ENCODE data around the gene DGCR2. TPM values are rescaled to one million over a fixed set of nuclear protein-coding genes. Genes with fewer than 3 reads are reported as not detected.

DGCR2 gene
- total RNA-seq, 2 experiments from 2014 or later, result 31.9 to 35.5 TPM

DNA sequence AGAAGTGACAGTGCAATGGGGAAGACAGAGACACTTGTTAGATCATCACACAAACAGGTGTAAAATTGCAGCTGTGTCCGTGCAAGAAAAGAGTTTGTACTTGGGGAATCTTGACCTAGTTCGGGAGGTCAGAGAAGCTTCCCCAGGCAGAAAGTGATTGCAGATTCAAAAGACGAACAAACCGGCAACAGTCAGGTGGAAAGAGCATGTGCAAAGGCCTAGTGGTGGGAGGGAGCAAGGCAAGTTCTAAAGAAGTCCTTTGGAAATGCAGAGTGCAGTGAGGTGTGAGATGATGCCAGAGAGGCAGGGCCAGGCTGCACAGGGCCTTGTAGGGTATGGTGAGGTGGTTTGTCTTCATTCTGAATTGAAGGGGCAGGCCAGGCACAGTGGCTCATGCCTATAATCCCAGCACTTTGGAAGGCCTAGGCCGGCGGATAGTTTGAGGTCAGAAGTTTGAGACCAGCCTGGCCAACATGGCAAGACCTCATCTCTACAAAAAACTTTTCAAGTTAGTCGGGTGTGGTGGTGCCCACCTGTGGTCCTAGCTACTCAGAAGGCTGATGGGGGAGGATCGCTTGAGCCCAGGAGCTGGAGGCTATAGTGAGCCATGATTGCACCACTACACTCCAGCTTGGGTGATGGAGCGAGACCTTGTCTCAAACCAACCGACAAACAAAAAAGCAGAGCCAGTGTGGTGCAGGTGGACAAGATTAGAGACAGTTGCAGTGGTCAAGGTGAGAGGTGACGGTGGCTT, 24.2 kb upstream of the DGCR2 start:
- DNase-seq (peak in 1 of 14 experiments; percentile 16), ATAC-seq (ENCODE audit: poor library complexity) (no peak)
- no peak overlapping the region for H3K4me3 ChIP-seq (ENCODE audit: low read length)
- intact Hi-C loops (cut with DNase I, micrococcal nuclease), result loop anchor here (1.0 to 10.0 kb wide), 3 partner anchors 298 to 572 kb away; partner anchors contain the start of genes C22orf39 (in 1 of the 2), CDC45 (in 1 of the 2) and UFD1 (in 1 of the 2)
- Mint-ChIP-seq H3K36me3 (ENCODE audit: low read depth) (peaks cover 13% of the 10 kb centered on the region), H3K27ac (no peak overlapping the region), H3K4me1 (ENCODE audit: low read depth) (peaks cover 26% of the 10 kb centered on the region), H3K9me3 (no peaks in the 10 kb centered on the region), H3K4me3 (no peak overlapping the region), H3K27me3 (peaks cover 23% of the 10 kb centered on the region)
- TF ChIP-seq, protein P1, sequence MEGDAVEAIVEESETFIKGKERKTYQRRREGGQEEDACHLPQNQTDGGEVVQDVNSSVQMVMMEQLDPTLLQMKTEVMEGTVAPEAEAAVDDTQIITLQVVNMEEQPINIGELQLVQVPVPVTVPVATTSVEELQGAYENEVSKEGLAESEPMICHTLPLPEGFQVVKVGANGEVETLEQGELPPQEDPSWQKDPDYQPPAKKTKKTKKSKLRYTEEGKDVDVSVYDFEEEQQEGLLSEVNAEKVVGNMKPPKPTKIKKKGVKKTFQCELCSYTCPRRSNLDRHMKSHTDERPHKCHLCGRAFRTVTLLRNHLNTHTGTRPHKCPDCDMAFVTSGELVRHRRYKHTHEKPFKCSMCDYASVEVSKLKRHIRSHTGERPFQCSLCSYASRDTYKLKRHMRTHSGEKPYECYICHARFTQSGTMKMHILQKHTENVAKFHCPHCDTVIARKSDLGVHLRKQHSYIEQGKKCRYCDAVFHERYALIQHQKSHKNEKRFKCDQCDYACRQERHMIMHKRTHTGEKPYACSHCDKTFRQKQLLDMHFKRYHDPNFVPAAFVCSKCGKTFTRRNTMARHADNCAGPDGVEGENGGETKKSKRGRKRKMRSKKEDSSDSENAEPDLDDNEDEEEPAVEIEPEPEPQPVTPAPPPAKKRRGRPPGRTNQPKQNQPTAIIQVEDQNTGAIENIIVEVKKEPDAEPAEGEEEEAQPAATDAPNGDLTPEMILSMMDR (IDR thresholded peaks at IDR 0.05), result no peak
- H3K4me1 ChIP-seq (ENCODE audit: insufficient read depth, low read length), result peaks cover 39% of the 10 kb centered on the region
- peaks cover 14% of the 10 kb centered on the region for H3K36me3 ChIP-seq (ENCODE audit: insufficient read depth, low read length)
- ChIA-PET POLR2A (interaction anchor here (0.6 kb wide), 1 partner anchor 331 kb away, joined by 3 read pairs; no protein-coding TSS in a partner anchor), CTCF (interaction anchor here (0.8 kb wide), 1 partner anchor 27 kb away, joined by 3 read pairs; no protein-coding TSS in a partner anchor)
- no peak overlapping the region for H3K27ac ChIP-seq (ENCODE audit: low read depth in 1 of 2, low read length in 2 of 2)
- peaks cover 24 to 27% of the 10 kb centered on the region in 2 experiments for H3K27me3 ChIP-seq (ENCODE audit: control insufficient read depth in 1 of 2, insufficient read depth in 2 of 2, low read length in 2 of 2)
- peaks cover under 1 to 18% of the 10 kb centered on the region in 2 experiments for H3K9me3 ChIP-seq (ENCODE audit: control insufficient read depth in 1 of 2, insufficient read depth in 1 of 2, low read length in 2 of 2)

DNA sequence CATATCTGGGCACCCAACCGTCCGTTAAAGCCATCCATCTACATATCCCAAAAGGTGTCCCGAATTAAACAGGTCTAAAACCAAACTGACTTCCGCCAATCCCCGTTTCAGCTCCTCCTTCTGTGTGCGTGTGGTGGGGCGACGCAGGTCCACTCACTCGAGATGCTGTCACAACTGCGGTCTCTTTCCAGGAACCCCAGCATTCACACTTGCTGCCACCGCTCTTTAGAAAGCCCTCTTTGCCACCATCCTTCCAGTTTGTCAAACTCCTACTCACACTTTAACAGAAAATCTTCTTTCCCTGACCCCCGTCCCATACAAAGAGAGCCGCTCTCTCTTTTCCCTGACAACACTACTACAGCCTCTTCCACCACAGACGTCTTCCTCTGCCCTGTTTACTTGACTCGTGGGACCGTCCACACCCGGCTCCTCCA, 21.8 kb upstream of the DGCR2 start:
- Histone ChIP-seq H3K27ac (ENCODE audit: low read depth in 1 of 2, low read length in 2 of 2) (peak overlapping the region; percentile 81 to 86), H3K36me3 (ENCODE audit: insufficient read depth, low read length) (peaks cover 38% of the 10 kb centered on the region), H3K4me1 (ENCODE audit: insufficient read depth, low read length) (peaks cover 23% of the 10 kb centered on the region), H3K27me3 (ENCODE audit: control insufficient read depth in 1 of 2, insufficient read depth in 2 of 2, low read length in 2 of 2) (peaks cover 10 to 16% of the 10 kb centered on the region in 2 experiments), H3K9me3 (ENCODE audit: control insufficient read depth in 1 of 2, insufficient read depth in 1 of 2, low read length in 2 of 2) (peaks cover 0 to 6% of the 10 kb centered on the region in 2 experiments), H3K4me3 (ENCODE audit: low read length) (peak overlapping the region; percentile 90)
- Mint-ChIP-seq H3K9me3 (no peaks in the 10 kb centered on the region), H3K4me3 (peak overlapping the region; percentile 97), H3K36me3 (ENCODE audit: low read depth) (peaks cover 37% of the 10 kb centered on the region), H3K4me1 (ENCODE audit: low read depth) (peaks cover 22% of the 10 kb centered on the region), H3K27ac (peak overlapping the region; percentile 94), H3K27me3 (peaks cover 16% of the 10 kb centered on the region)
- ATAC-seq (ENCODE audit: poor library complexity), result peak; percentile 16
- intact Hi-C loops (cut with DNase I, micrococcal nuclease), result loop anchor here (1.0 to 10.0 kb wide), 11 partner anchors 22 to 575 kb away; partner anchors contain the start of genes CDC45 (in 2 of the 2), UFD1 (in 2 of the 2), C22orf39 (in 1 of the 2) and CLTCL1 (in 1 of the 2)
- ChIA-PET CTCF (interaction anchor here (0.6 to 2.8 kb wide), 17 partner anchors 18 to 486 kb away, joined by 3 to 19 read pairs (median 4); partner anchors contain the start of genes CDC45, SLC25A1 and UFD1), POLR2A (interaction anchor here (0.9 to 3.3 kb wide), 13 partner anchors 10 to 486 kb away, joined by 3 to 34 read pairs (median 7); partner anchors contain the start of genes C22orf39, CDC45, DGCR2 and HIRA)
- peak in 7 of 14 experiments; percentile 13 to 66 (median 25) for DNase-seq
- TF ChIP-seq, protein P1 (IDR thresholded peaks at IDR 0.05), result no peak

DNA sequence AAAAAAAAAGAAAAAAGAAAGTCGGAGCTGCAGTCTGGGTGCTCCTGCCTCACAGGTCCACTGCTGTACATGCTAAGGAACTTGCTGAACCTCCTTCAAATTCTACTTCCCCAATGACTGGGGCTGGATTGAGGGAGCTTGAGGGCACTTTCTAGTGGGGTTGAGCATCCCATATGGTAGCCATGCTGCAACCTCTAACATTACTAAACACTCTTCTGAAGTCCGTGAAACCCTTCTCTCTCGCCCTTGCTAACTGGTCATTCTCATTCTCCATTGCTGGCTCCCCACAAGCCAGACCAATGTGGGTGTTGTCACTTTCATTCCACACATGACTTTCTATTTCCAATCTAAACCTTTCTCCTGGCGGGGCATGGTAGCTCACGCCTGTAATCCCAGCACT, 21.0 kb upstream of the DGCR2 start:
- no peaks in the 10 kb centered on the region for H3K9me3 Mint-ChIP-seq
- TF ChIP-seq, protein P1 (IDR thresholded peaks at IDR 0.05), result no peak
- H3K4me3 ChIP-seq (ENCODE audit: low read length), result no peak overlapping the region
- peaks cover 16% of the 10 kb centered on the region for H3K27me3 Mint-ChIP-seq
- H3K36me3 ChIP-seq (ENCODE audit: insufficient read depth, low read length), result peaks cover 46% of the 10 kb centered on the region
- peaks cover 3 to 8% of the 10 kb centered on the region in 2 experiments for H3K27me3 ChIP-seq (ENCODE audit: control insufficient read depth in 1 of 2, insufficient read depth in 2 of 2, low read length in 2 of 2)
- POLR2A ChIA-PET, result interaction anchor here (0.8 to 3.3 kb wide), 7 partner anchors 21 to 487 kb away, joined by 3 to 34 read pairs (median 8); partner anchors contain the start of genes C22orf39, DGCR2 and SLC25A1
- H3K27ac ChIP-seq (ENCODE audit: low read depth in 1 of 2, low read length in 2 of 2), result no peak overlapping the region
- peaks cover 22% of the 10 kb centered on the region for H3K4me1 Mint-ChIP-seq (ENCODE audit: low read depth)
- peak overlapping the region; percentile 70 for H3K4me3 Mint-ChIP-seq
- CTCF ChIA-PET, result interaction anchor here (1.6 to 2.8 kb wide), 3 partner anchors 37 to 487 kb away, joined by 7 to 13 read pairs (median 9); no protein-coding TSS in a partner anchor
- no peaks in the 10 kb centered on the region for H3K9me3 ChIP-seq (ENCODE audit: control insufficient read depth in 1 of 2, insufficient read depth in 1 of 2, low read length in 2 of 2)
- intact Hi-C loops (cut with DNase I, micrococcal nuclease), result loop anchor here (10.0 kb wide), 2 partner anchors 302 to 332 kb away; partner anchors contain the start of genes C22orf39 (in 1 of the 2), CDC45 (in 1 of the 2) and UFD1 (in 1 of the 2)
- peaks cover 42% of the 10 kb centered on the region for H3K36me3 Mint-ChIP-seq (ENCODE audit: low read depth)
- ATAC-seq (ENCODE audit: poor library complexity) (no peak), DNase-seq (no peak)
- peak overlapping the region; percentile 94 for H3K27ac Mint-ChIP-seq
- H3K4me1 ChIP-seq (ENCODE audit: insufficient read depth, low read length), result peaks cover 20% of the 10 kb centered on the region
